Heart left ventricle (tissue), 16 donors: Measurements from ENCODE around the gene TMEM132A. TPM values are rescaled to one million over a fixed set of nuclear protein-coding genes. Genes with fewer than 3 reads are reported as not detected.

Source experiments
- ATAC-seq, 4 donors: fragments of 200-7000 bp; cut with Tn5 transposase; one replicate each; pipeline ENCODE4 v1.9.1; 2020 to 2022; ENCODE audit warnings: moderate library complexity in 4 of 4, mild to moderate bottlenecking in 3 of 4, moderate number of reproducible peaks in 1 of 4
- DNase-seq, 5 donors: peaks; one replicate each; pipeline ENCODE4 v3.0.0-alpha.2; 2020
- H3K27ac ChIP-seq, 12 donors: fragments of 200-600 bp; sonication (generic) in 4 of 12; one replicate each; pipeline versions ENCODE4 v1.5.0 to v1.8.0; 2016 to 2022; ENCODE audit warnings: mild to moderate bottlenecking in 2 of 12
- H3K27me3 ChIP-seq, 9 donors: fragments of 200-600 bp; sonication (generic) in 2 of 9; one replicate each; pipeline versions ENCODE4 v1.5.1 to v1.8.0; 2016 to 2022; ENCODE audit warnings: mild to moderate bottlenecking in 3 of 9
- H3K36me3 ChIP-seq, 9 donors: fragments of 200-600 bp; sonication (generic) in 2 of 9; one replicate each; pipeline versions ENCODE4 v1.5.0 to v1.8.0; 2018 to 2022; ENCODE audit warnings: mild to moderate bottlenecking in 2 of 9
- H3K4me1 ChIP-seq, 12 donors: fragments of 200-600 bp; sonication (generic) in 4 of 12; one replicate each; pipeline versions ENCODE4 v1.5.0 to v1.8.0; 2016 to 2022; ENCODE audit warnings: mild to moderate bottlenecking in 3 of 12
- H3K4me3 ChIP-seq, 12 donors: fragments of 200-600 bp; sonication (generic) in 4 of 12; one replicate each; pipeline versions ENCODE4 v1.5.0 to v1.8.0; 2017 to 2022; ENCODE audit warnings: mild to moderate bottlenecking in 9 of 12, moderate library complexity in 4 of 12
- H3K9me3 ChIP-seq, 12 donors: fragments of 200-600 bp; sonication (generic) in 4 of 12; one replicate each; pipeline versions ENCODE4 v1.5.0 to v1.8.0; 2016 to 2022; ENCODE audit warnings: mild to moderate bottlenecking in 1 of 12
- POLR2A ChIP-seq, 2 donors: fragments of 450-650 bp; IDR thresholded peaks; one replicate each; pipeline ENCODE4 v1.6.1; 2017; ENCODE audit warnings: antibody characterized with exemption in 2 of 2, mild to moderate bottlenecking in 2 of 2, moderate library complexity in 2 of 2
- WGBS, 4 donors: extraction: QIAGEN DNeasy Blood & Tissue Kit in 2 of 4; methylation state at CpG; one replicate each; pipeline versions ENCODE4 v1.1.5 to v1.1.7; 2013 to 2018; 5-methylcytosine and 5-hydroxymethylcytosine counted together
- intact Hi-C, 10 donors: fragments of 100-400 bp; cut with DNase I; formaldehyde crosslinking; loops; one replicate each; pipeline versions ENCODE4 v1.11.1 to v1.14.2; 2022
- polyA plus RNA-seq, 2 donors: library from polyadenylated mRNA; stranded (reverse); fragments of 200-250 nt; gene quantifications; one replicate each; pipeline ENCODE4 v1.2.3, GENCODE V29; 2013
- total RNA-seq, 9 donors: library from RNA; depleted of rRNA in 2 of 9; stranded (reverse); fragments of >200 nt in 2 of 9; fragmentation: NEBNext Ultra II Directional in 3 of 9; extraction: Animal tissue kit (Norgen Biotek cat#: 25700) in 3 of 9; gene quantifications; one replicate each; pipeline versions ENCODE4 v1.1.0 to v1.2.4, GENCODE V29; 2016 to 2023
- TF ChIP-seq, protein P1 (sequence below), 12 donors: fragments of 200-600 bp; sonication (generic) in 4 of 12; IDR thresholded peaks; one replicate each; pipeline versions ENCODE4 v1.5.0 to v1.8.0; 2018 to 2022; ENCODE audit warnings: antibody characterized with exemption in 12 of 12, mild to moderate bottlenecking in 5 of 12
- donor health status: ischemic (EF 13 %, LVEDD 7.1; RV severe dilation, severe dysfunction).
- donor health status: healthy with polysubstance abuse.
- donor health status: DM: no; HTN: yes; CAD: no.
- donor health status: DM: no; HTN: no; CAD: no.
- donor health status: ischemic (EF 25% LVEDD 6.9; RV normal size, moderate dysfunction).
- donor health status: ischemic (EF 25% LVEDD 5.7; RV mildly dilated, moderate dysfunction).
- donor health status: healthy.
- donor health status: DM: yes; HTN: yes; CAD: no.
- donor health status: ischemic (EF 35%, LVEDD 5.7; RV mildly dilated, moderate dysfunction).
- donor health status: nonischemic (EF 11% LVEDD 7.7; RV severe dilation, severe dysfunction).
- donor health status: DM: yes; HTN: yes; CAD: no.
- donor health status: PGD.
- donor health status: ischemic (EF 29% LVEDD 5.4; RV normal size, mild dysfunction).
- donor health status: nonischemic (EF 23%, LVEDD 6.1; RV moderate dilation, normal function).

TMEM132A gene
- total and polyA plus RNA-seq, 11 donors = 3.1 to 16.1 (median 8.5) TPM

DNA sequence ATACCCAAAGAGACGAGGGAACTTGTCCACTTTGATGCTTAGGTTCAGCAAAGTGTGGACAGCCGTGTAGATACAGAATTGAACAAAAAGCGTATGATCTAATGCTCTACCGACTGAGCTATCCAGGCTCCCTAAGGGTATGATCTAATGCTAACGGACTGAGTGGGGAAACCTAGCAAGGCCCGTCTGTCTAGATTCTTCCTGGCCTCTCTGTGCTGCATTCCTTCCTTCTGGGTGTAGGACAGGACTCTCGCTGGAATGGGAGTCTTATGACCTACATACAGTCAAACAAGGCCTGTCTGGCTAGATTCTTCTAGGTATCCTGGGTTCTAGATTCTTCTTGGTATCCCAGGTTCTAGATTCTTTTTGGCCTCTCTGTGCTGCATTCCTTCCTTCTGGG lies 36.1 kb downstream of the TMEM132A start:
- WGBS, 4 donors = 81 to 85% (median 83%) methylated on average over 7 of the region's 7 CpGs
- Histone ChIP-seq H3K27me3 (peaks cover 0 to 15% (median 0%) of the 10 kb centered on the region in 9 donors), H3K4me1 (peaks cover 0 to 5% (median 0%) of the 10 kb centered on the region in 12 donors), H3K9me3 (no peaks in the 10 kb centered on the region), H3K36me3 (no peaks in the 10 kb centered on the region), H3K27ac (no peak overlapping the region), H3K4me3 (no peak overlapping the region)
- ATAC-seq (peak in 2 of 4 donors; percentile 33 to 36), DNase-seq (no peak)
- TF ChIP-seq, protein P1, sequence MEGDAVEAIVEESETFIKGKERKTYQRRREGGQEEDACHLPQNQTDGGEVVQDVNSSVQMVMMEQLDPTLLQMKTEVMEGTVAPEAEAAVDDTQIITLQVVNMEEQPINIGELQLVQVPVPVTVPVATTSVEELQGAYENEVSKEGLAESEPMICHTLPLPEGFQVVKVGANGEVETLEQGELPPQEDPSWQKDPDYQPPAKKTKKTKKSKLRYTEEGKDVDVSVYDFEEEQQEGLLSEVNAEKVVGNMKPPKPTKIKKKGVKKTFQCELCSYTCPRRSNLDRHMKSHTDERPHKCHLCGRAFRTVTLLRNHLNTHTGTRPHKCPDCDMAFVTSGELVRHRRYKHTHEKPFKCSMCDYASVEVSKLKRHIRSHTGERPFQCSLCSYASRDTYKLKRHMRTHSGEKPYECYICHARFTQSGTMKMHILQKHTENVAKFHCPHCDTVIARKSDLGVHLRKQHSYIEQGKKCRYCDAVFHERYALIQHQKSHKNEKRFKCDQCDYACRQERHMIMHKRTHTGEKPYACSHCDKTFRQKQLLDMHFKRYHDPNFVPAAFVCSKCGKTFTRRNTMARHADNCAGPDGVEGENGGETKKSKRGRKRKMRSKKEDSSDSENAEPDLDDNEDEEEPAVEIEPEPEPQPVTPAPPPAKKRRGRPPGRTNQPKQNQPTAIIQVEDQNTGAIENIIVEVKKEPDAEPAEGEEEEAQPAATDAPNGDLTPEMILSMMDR (IDR thresholded peaks at IDR 0.05) = no peak
- no peak for TF ChIP-seq POLR2A (IDR thresholded peaks at IDR 0.05)
- intact Hi-C loops = no loop called here

DNA sequence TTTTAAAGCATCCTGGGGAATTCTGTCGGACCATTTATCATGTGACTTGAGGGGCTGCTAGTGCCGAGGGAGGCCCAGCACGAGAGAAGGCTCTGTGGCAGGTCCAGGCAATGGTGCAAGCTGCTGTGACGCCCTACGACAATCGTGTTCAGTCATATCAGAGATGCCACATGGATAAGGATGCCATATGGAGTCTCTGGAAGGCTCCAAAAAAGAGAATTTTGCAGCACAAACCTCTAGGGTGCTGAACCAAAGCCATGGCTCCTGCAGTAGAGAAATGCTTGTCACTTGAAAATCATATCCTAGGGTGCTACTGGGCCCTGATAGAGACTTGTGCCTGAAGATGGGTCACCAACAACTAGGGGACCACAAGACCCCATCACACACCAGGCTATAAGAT lies 40.5 kb downstream of the TMEM132A start:
- peaks cover 0 to 8% (median 0%) of the 10 kb centered on the region in 12 donors for H3K9me3 ChIP-seq
- intact Hi-C loops = loop anchor here in 1 of 10 donors (5.0 kb wide), 1 partner anchor 48 kb away; no protein-coding TSS in a partner anchor
- ATAC-seq (no peak), DNase-seq (no peak)
- no peaks in the 10 kb centered on the region for H3K36me3 ChIP-seq
- no peak overlapping the region for H3K4me3 ChIP-seq
- H3K27ac ChIP-seq = no peak overlapping the region
- no peak for TF ChIP-seq POLR2A (IDR thresholded peaks at IDR 0.05)
- H3K4me1 ChIP-seq = peaks cover 0 to 5% (median 0%) of the 10 kb centered on the region in 12 donors
- H3K27me3 ChIP-seq = peaks cover 0 to 15% (median 0%) of the 10 kb centered on the region in 9 donors
- WGBS, 4 donors = 80 to 87% (median 83%) methylated on average over 6 of the region's 6 CpGs

GRCh38 chr11:60966890-60967289 lies 42.6 kb downstream of the TMEM132A start:
- Histone ChIP-seq H3K36me3 (no peaks in the 10 kb centered on the region), H3K27me3 (peaks cover 0 to 8% (median 0%) of the 10 kb centered on the region in 9 donors), H3K27ac (no peak overlapping the region), H3K9me3 (peaks cover 0 to 8% (median 0%) of the 10 kb centered on the region in 12 donors), H3K4me3 (no peak overlapping the region), H3K4me1 (peaks cover 0 to 14% (median 0%) of the 10 kb centered on the region in 12 donors)
- DNase-seq (no peak), ATAC-seq (peak in 3 of 4 donors; percentile 12 to 50 (median 48))
- TF ChIP-seq, protein P1 (IDR thresholded peaks at IDR 0.05) = no peak
- no peak for TF ChIP-seq POLR2A (IDR thresholded peaks at IDR 0.05)
- intact Hi-C loops = loop anchor here in 1 of 10 donors (5.0 kb wide), 1 partner anchor 50 kb away; no protein-coding TSS in a partner anchor
- WGBS, 4 donors = 82 to 92% (median 87%) methylated on average over 4 of the region's 4 CpGs

- DNase-seq (no peak), ATAC-seq (no peak)
- Histone ChIP-seq H3K36me3 (no peaks in the 10 kb centered on the region), H3K4me1 (peaks cover 0 to 14% (median 0%) of the 10 kb centered on the region in 12 donors), H3K9me3 (peaks cover 0 to 8% (median 0%) of the 10 kb centered on the region in 12 donors), H3K27me3 (no peaks in the 10 kb centered on the region), H3K4me3 (no peak overlapping the region), H3K27ac (no peak overlapping the region)
- 36 to 96% (median 72%) methylated on average over 1 of the region's 1 CpG for WGBS, 4 donors
- intact Hi-C loops = loop anchor here in 1 of 10 donors (5.0 kb wide), 1 partner anchor 51 kb away; no protein-coding TSS in a partner anchor
- no peak for TF ChIP-seq POLR2A (IDR thresholded peaks at IDR 0.05)
- TF ChIP-seq, protein P1 (IDR thresholded peaks at IDR 0.05) = no peak
These were observed 44.0 kb downstream of the TMEM132A start for GRCh38 chr11:60968223-60968622.
